HG03064 (cell line): Measurements from ENCODE around the gene FHAD1.
A peak's percentile ranks its signal among the peaks of the same experiment; 100 is the strongest.
"Not testable (repeated sequence)": the region's sequence is repeated elsewhere in the genome, so short reads cannot be mapped to it uniquely, and the experiment has no call there.

Source experiments
- ATAC-seq: cut with Tn5 transposase; IDR thresholded peaks from one replicate; pipeline ENCODE4 v1.9.1; 2021; ENCODE audit warnings: low read depth; ENCODE audit not compliant: unreplicated experiment

The FHAD1 gene

GRCh38 chr1:15388201-15388880 is 141.3 kb downstream of the FHAD1 start:
- no peak for ATAC-seq

GRCh38 chr1:15389828-15390227 is 142.8 kb downstream of the FHAD1 start:
- not testable (repeated sequence) for ATAC-seq

GRCh38 chr1:15390667-15391066 is 143.6 kb downstream of the FHAD1 start:
- no peak for ATAC-seq

- ATAC-seq = no peak
Measured at GRCh38 chr1:15391366-15391765, 144.3 kb downstream of the FHAD1 start.

- ATAC-seq = no peak
Measured at GRCh38 chr1:15393475-15394257, 146.6 kb downstream of the FHAD1 start.

DNA sequence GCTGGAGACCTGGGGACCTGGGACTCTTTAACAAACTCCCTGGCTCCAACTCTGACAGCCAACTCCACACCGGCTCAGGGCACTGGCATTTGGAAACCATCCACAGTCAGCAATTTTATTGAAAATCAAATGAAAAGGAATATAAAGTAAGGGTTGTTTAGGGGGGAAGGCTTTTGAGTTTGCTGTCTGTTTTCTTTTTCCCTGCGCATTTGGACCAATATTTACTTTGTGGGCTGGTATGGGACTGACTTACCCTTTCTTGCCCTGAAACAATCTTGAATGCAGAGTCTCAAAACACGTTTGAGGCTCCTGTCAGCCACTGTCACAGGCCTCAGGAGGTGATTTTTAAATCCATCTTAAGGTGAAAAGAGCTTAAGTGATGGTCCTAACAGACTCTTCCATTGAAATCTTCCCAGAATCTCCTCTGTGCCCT is 147.3 kb downstream of the FHAD1 start:
- ATAC-seq = no peak

- ATAC-seq = no peak
Measured at GRCh38 chr1:15397236-15397635, 150.2 kb downstream of the FHAD1 start.

DNA sequence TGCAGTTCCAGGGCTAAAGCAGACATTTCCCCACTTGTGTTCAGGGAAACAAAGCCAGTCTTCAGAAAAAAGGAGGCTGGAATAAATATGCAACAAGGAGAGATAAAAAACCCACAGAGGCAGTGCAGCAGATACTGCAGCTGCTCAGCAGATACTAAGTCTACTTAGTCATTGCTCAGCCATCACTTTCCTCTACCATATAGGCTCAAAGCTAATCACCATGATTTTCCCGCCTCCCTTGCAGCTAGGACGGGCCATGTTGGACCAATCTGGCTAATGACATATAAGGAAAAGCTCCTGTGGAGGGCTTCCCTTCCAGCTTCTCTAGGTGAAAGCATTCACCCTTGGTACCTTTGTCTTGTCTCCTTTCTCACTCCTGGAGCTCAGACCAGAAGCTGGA is 152.7 kb downstream of the FHAD1 start:
- ATAC-seq = no peak

- ATAC-seq = no peak
Measured at GRCh38 chr1:15400627-15401026, 153.6 kb downstream of the FHAD1 start.

DNA sequence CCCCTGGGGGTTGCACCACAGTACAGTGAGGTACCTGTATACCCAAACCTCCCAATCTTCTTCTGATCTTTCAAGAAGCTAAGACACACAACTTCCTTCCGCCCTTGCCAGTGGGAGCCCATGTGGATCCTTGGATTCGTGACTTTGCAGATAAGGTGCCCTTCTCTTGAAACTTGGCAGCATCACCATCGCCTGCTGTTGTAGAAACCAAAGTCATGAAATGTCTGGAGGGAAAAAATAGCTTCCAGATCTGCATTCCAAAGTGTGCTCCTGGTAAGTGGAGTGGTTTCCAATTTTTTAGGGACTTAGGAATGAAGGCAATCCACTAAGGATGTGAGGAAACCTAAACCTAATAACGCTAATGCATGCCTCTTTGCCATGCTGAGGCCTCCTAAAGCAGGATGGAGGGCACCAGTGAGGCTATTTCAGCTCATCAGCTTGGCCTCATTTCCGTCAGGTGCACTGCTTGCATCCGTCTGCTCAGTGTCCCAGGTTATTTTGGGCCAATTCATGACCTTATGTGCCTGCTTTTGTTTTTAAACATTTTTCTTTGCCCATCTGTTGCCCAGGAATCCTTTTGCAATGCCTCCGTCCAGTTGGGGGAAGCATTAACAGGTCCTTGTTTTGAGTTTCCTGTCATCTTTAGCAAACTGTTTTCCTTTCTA is 154.5 kb downstream of the FHAD1 start:
- ATAC-seq = no peak

DNA sequence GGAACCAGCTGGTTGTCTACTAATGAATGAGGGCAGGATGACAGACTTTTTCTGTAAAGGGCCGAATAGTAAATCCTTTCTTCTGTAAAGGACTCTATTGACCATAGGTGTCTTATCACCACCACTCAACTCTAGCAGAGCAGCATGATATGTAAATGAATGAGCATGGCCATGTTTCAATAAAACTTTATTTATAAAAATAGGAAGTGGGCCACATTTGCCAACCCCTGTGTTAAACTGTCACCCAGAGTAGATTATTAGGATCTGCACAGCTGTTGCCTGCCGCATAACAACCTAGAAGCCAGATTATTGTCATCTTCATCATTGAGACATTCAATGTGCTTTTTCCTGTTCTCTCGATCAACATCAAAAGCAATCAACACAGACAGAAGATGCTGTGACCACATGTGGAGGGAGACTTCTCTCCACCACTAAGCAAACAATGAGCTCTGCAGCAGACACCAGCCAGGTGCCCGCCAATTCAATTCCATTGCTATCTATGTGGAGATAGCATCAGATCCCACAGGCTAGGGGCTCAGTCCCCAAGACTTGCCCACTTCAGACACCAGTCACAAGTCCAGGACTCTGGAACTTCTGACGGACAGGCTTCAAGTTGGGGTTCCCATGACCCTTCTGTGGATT is 155.9 kb downstream of the FHAD1 start:
- ATAC-seq = no peak

DNA sequence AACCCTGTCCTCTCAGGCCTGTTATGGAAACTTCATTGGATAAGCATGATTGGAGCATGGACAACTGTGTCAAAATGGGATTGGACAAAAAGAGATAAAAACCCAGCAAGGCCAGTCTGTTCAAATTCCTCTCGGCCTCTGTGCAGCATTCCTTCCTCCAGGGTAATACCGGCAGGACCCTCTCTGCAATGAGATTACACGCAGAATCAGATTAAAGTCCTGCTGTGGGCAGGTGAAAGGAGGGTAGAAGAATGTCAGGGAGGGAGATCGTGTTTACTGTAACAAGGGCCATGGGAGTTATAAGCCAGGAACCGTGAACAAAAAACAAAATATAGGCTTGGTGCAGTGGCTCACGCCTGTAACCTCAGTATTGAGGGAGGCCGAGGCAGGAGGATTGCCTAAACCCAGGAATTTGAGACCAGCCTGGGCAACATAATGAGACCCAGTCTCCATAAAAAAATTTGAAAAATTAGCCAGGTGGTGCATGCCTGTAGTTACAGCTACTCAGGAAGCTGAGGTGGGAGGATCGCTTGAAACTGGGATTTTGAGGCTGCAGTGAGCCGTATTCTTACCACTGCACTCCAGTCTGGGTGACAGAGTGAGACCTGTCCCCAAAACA is 157.0 kb downstream of the FHAD1 start:
- no peak for ATAC-seq

DNA sequence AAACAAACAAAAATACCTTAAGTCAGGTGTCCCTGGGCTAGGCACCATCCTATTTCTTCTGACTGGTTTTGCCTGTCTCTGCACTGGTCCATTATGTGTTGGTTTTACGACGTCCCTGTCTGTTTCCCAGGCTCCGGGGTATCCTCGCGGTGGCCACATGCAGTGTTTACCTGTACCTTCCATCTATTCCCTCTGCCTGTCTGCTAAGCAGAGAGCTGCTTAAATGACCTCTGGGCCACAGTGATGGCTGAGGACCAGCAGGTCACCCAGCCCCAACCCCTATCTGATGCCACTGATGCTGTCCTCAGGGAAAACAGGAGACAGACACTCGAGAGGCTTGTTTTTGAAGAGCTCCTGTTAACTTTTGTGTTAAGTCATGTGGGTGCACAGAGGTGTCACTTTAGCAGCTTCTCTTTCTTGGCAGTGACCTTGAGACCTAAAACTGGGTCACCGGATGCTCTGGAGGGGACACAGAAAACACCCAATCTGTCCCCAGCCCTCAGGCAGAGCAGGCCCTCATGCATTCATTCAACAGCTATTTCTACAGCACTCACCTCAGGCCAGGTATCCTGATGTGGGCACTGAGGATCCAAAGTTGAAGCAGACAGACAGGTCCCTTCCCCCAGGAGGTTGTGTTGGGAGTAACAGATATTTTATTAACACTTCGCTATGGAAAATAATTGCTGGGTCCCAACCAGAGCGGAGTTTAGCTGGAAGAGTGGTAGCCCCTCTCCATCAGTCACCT is 158.3 kb downstream of the FHAD1 start:
- no peak for ATAC-seq

DNA sequence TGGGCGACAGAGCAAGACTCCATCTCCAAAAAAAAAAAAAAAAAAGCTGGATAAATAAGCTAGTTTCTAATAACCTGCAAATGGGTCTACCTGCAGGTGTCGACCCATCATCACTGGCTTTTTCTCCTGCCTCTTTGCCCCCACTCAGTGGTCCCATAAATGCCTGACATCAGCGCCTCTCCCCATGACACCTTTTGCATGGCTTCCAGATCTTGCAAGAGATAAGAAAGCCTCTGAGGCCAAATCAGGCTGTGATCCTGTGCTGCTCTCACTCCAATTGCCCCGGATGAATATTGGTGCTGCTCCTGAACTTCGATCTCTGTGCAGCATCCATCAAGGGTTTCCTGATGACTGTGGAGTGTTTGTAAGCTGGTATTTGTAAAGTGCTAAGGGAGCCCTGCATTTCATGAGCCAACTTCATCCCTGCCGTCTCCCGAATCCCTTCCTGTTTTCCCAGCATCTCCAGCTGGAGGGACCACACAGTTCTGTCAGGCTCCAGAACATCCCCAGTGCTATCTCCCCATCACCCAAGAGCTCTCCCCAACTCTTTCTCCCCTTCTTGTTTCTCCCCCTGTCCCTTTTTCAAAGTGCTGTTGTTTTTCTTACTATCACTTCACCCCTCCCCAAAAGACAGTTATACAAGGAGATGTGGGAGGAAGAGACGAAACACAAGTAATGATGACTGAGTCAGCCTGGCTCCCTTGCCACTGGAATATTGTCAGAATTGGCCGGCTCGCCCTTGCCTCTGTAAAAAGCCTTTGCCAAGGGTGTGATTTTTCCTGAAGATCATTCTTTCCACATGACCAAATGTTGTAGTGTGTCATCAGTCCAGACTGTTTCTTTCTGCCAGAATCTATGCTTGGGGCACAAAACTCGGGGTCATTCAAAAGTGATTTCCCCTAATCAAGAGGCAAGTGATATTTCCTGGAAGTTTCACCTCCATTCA is 159.9 kb downstream of the FHAD1 start:
- no peak for ATAC-seq

DNA sequence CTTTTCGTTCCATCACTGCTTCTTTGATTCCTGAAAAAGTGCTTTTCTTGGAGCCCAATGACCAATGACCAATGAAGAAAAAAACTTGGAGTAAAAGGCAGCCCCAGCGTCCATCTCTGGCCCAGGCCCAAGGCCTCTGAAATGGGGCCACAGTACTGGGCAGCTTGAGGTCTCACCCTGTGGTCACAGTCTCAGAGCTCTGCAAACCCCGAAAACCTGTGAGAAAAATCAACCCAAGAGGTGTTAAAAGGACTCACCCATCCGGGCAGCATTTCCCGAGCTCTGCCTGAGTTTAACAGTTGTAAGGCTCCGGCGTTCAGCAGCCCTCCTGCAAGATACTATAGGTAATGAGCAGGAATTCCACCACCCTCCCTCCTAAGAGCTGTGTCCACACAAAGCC is 160.6 kb downstream of the FHAD1 start:
- no peak for ATAC-seq

DNA sequence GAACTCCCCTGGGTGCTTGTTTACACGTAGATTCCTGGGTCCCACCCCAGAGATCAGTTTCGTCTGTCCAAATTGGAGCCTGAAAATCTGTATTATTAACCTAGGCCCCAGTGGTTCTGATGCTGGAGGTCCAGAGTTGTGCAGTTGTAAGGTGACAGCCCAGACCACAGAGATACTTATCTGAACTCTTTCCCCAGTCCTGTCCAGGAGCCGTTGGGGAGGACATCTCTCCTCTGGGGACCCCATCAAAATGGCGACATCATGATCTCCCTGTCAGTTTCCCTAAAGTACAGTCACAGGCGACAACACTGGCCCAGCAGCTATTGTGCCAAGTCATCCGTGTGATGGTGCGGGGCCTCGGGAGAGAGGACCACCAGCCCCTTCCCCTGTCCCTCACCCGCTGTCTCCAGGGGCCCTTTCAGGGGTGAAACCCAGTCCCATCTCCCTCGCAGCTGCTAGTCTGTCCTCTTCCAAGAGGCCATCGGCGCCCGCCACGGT is 161.9 kb downstream of the FHAD1 start:
- no peak for ATAC-seq

GRCh38 chr1:15409388-15410222 is 162.6 kb downstream of the FHAD1 start, which contains the start of gene EFHD2:
EFHD2 (plus strand) TSS chr1:15409888; CDS start chr1:15409972, 84 bp downstream.
- peak; percentile 79 for ATAC-seq
